HuH-7.5 (cell line): ENCODE measurements around the gene DYNLT4.
"Not testable (repeated sequence)": the region's sequence is repeated elsewhere in the genome, so short reads cannot be mapped to it uniquely, and the experiment has no call there.

ENCODE experiments used
- DNase-seq: peaks from one replicate; pipeline ENCODE4 v3.0.0; 2011; ENCODE audit warnings: low spot score

The DYNLT4 gene

GRCh38 chr1:44808938-44809917 is 2.1 kb upstream of the DYNLT4 start:
- DNase-seq = no peak

GRCh38 chr1:44808063-44808937 is 1.1 kb upstream of the DYNLT4 start, which contains the start of gene BTBD19:
BTBD19 (plus strand) TSS chr1:44808523; CDS start chr1:44808821, 298 bp downstream.
- DNase-seq = no peak

- DNase-seq = peak; percentile 98
Measured at GRCh38 chr1:44807364-44808062, 362 bp upstream of the DYNLT4 start.

GRCh38 chr1:44806025-44806703 is 987 bp downstream of the DYNLT4 start:
- no peak for DNase-seq

- DNase-seq = no peak
Measured at GRCh38 chr1:44805311-44806024, 1.7 kb downstream of the DYNLT4 start.

- DNase-seq = no peak
Measured at GRCh38 chr1:44803312-44804095, 3.6 kb downstream of the DYNLT4 start.

- DNase-seq = no peak
Measured at GRCh38 chr1:44803062-44803311, 4.2 kb downstream of the DYNLT4 start.

- no peak for DNase-seq
Measured at GRCh38 chr1:44802306-44803061, 4.7 kb downstream of the DYNLT4 start.

- DNase-seq = no peak
Measured at GRCh38 chr1:44801491-44802305, 5.5 kb downstream of the DYNLT4 start.

GRCh38 chr1:44799770-44800584 is 7.2 kb downstream of the DYNLT4 start, which contains the start of gene PLK3:
PLK3 (plus strand) TSS chr1:44800377; CDS start chr1:44800464, 87 bp downstream.
- peak; percentile 95 for DNase-seq

GRCh38 chr1:44798481-44799365 is 8.4 kb downstream of the DYNLT4 start:
- no peak for DNase-seq

- not testable (repeated sequence) for DNase-seq
Measured at GRCh38 chr1:44797886-44798285, 9.3 kb downstream of the DYNLT4 start.

GRCh38 chr1:44792736-44793502 is 14.2 kb downstream of the DYNLT4 start:
- DNase-seq = no peak

- DNase-seq = no peak
Measured at GRCh38 chr1:44790968-44791801, 16.0 kb downstream of the DYNLT4 start.
